ENCODE data around the gene GPR12.

GPR12 gene

GRCh38 chr13:26759907-26760831 lies at the start of gene GPR12:
Gene GPR12, minus strand, starts transcription at chr13:26760786. Its CDS starts 959 bp downstream, at chr13:26759827.
- DNase-seq (ENCODE audit: low read depth), result no peak

GRCh38 chr13:26810095-26810494 lies 49.5 kb upstream of the GPR12 start:
- DNase-seq (ENCODE audit: low read depth), result no peak

- no peak for DNase-seq (ENCODE audit: low read depth)
These were observed 46.3 kb upstream of the GPR12 start for GRCh38 chr13:26806891-26807290.

- no peak for DNase-seq (ENCODE audit: low read depth)
These were observed 27.4 kb upstream of the GPR12 start for GRCh38 chr13:26787961-26788360.

- DNase-seq (ENCODE audit: low read depth), result no peak
These were observed 26.2 kb upstream of the GPR12 start for GRCh38 chr13:26786651-26787295.

- no peak for DNase-seq (ENCODE audit: low read depth)
These were observed 25.4 kb upstream of the GPR12 start for GRCh38 chr13:26785838-26786630.

- no peak for DNase-seq (ENCODE audit: low read depth)
These were observed 24.4 kb upstream of the GPR12 start for GRCh38 chr13:26784704-26785639.

GRCh38 chr13:26780411-26780810 lies 19.8 kb upstream of the GPR12 start:
- no peak for DNase-seq (ENCODE audit: low read depth)

GRCh38 chr13:26779321-26779720 lies 18.7 kb upstream of the GPR12 start:
- no peak for DNase-seq (ENCODE audit: low read depth)

GRCh38 chr13:26772531-26772930 lies 11.9 kb upstream of the GPR12 start:
- no peak for DNase-seq (ENCODE audit: low read depth)

GRCh38 chr13:26771796-26772195 lies 11.2 kb upstream of the GPR12 start:
- DNase-seq (ENCODE audit: low read depth), result no peak

GRCh38 chr13:26762745-26763345 lies 2.3 kb upstream of the GPR12 start:
- DNase-seq (ENCODE audit: low read depth), result no peak

GRCh38 chr13:26760832-26761582 lies 421 bp upstream of the GPR12 start:
- DNase-seq (ENCODE audit: low read depth), result no peak

- no peak for DNase-seq (ENCODE audit: low read depth)
These were observed 1.2 kb downstream of the GPR12 start for GRCh38 chr13:26759249-26759906.

GRCh38 chr13:26758496-26759157 lies 2.0 kb downstream of the GPR12 start:
- no peak for DNase-seq (ENCODE audit: low read depth)

GRCh38 chr13:26756961-26757360 lies 3.6 kb downstream of the GPR12 start:
- DNase-seq (ENCODE audit: low read depth), result no peak

GRCh38 chr13:26752671-26753070 lies 7.9 kb downstream of the GPR12 start:
- DNase-seq (ENCODE audit: low read depth), result no peak

- DNase-seq (ENCODE audit: low read depth), result no peak
These were observed 10.7 kb downstream of the GPR12 start for GRCh38 chr13:26749905-26750304.

GRCh38 chr13:26749285-26749684 lies 11.3 kb downstream of the GPR12 start:
- DNase-seq (ENCODE audit: low read depth), result no peak
